NCI-H748 (cell line): ENCODE measurements around the gene OR4E2.
"Not testable (repeated sequence)": the region's sequence is repeated elsewhere in the genome, so short reads cannot be mapped to it uniquely, and the experiment has no call there.

Source experiments
- DNase-seq: peaks from one replicate; lab custom pipeline; 2025; ENCODE audit not compliant: unreplicated experiment; lab: John Stamatoyannopoulos, UW

The OR4E2 gene

GRCh38 chr14:21694425-21694824 is 40.8 kb downstream of the OR4E2 start:
- DNase-seq: no peak

- peak; percentile 34 for DNase-seq
Measured at GRCh38 chr14:21697662-21698061, 44.0 kb downstream of the OR4E2 start.

- DNase-seq: not testable (repeated sequence)
Measured at GRCh38 chr14:21698538-21698937, 44.9 kb downstream of the OR4E2 start.

- peak; percentile 31 for DNase-seq
Measured at GRCh38 chr14:21699551-21699950, 45.9 kb downstream of the OR4E2 start.

GRCh38 chr14:21702316-21702715 is 48.7 kb downstream of the OR4E2 start:
- no peak for DNase-seq

- no peak for DNase-seq
Measured at GRCh38 chr14:21703357-21704326, 50.0 kb downstream of the OR4E2 start.

GRCh38 chr14:21704338-21704737 is 50.7 kb downstream of the OR4E2 start:
- peak; percentile 24 for DNase-seq

- peak; percentile 39 for DNase-seq
Measured at GRCh38 chr14:21711360-21711961, 57.8 kb downstream of the OR4E2 start.

- no peak for DNase-seq
Measured at GRCh38 chr14:21712036-21712435, 58.4 kb downstream of the OR4E2 start.

- DNase-seq: no peak
Measured at GRCh38 chr14:21714318-21714929, 60.8 kb downstream of the OR4E2 start.
